ENCODE data around the gene SLC66A2. TPM values are rescaled to one million over a fixed set of nuclear protein-coding genes. Genes with fewer than 3 reads are reported as not detected.

SLC66A2 gene
- total RNA-seq, 1 experiment from 2014 or later, result 37.7 TPM

- H3K36me3 ChIP-seq, result no peaks in the 10 kb centered on the region
- H3K27me3 ChIP-seq (replicated peaks), result no peaks in the 10 kb centered on the region
These were observed 87.3 kb downstream of the SLC66A2 start for GRCh38 chr18:79864006-79864725.

GRCh38 chr18:79863161-79864005 lies 88.1 kb downstream of the SLC66A2 start:
- Histone ChIP-seq H3K4me3 (no peak overlapping the region), H3K27ac (no peak overlapping the region), H3K36me3 (no peaks in the 10 kb centered on the region), H3K27me3 (replicated peaks) (no peaks in the 10 kb centered on the region), H3K4me1 (replicated peaks) (no peaks in the 10 kb centered on the region), H3K9me3 (replicated peaks) (0 out of 2 replicates have a peak, but pooled peaks cover 3% of the 10 kb centered on the region)
- peak in 1 of 2 experiments; percentile 38 for DNase-seq (ENCODE audit: low read depth in 1 of 2, low spot score in 2 of 2)

More at GRCh38 chr18:79864006-79864725, 87.3 kb downstream of the SLC66A2 start:
- no peak overlapping the region for H3K27ac ChIP-seq
- no peaks in the 10 kb centered on the region for H3K4me1 ChIP-seq (replicated peaks)
- DNase-seq (ENCODE audit: low read depth in 1 of 2, low spot score in 2 of 2), result peak in 1 of 2 experiments; percentile 30
- 0 out of 2 replicates have a peak, but pooled peaks cover 5% of the 10 kb centered on the region for H3K9me3 ChIP-seq (replicated peaks)
- no peak overlapping the region for H3K4me3 ChIP-seq

- Histone ChIP-seq H3K4me3 (no peak overlapping the region), H3K27me3 (replicated peaks) (no peaks in the 10 kb centered on the region), H3K27ac (no peak overlapping the region), H3K4me1 (replicated peaks) (no peaks in the 10 kb centered on the region), H3K36me3 (no peaks in the 10 kb centered on the region), H3K9me3 (replicated peaks) (0 out of 2 replicates have a peak, but pooled peaks cover 3% of the 10 kb centered on the region)
- DNase-seq (ENCODE audit: low read depth in 1 of 2, low spot score in 2 of 2), result no peak
These were observed 88.9 kb downstream of the SLC66A2 start for GRCh38 chr18:79862562-79862961.

GRCh38 chr18:79861687-79862086 lies 89.8 kb downstream of the SLC66A2 start:
- no peaks in the 10 kb centered on the region for H3K36me3 ChIP-seq
- 0 out of 2 replicates have a peak, but pooled peaks cover 3% of the 10 kb centered on the region for H3K9me3 ChIP-seq (replicated peaks)
- H3K4me1 ChIP-seq (replicated peaks), result no peaks in the 10 kb centered on the region
- H3K27ac ChIP-seq, result no peak overlapping the region
- H3K27me3 ChIP-seq (replicated peaks), result no peaks in the 10 kb centered on the region
- H3K4me3 ChIP-seq, result no peak overlapping the region
- DNase-seq (ENCODE audit: low read depth in 1 of 2, low spot score in 2 of 2), result no peak

- DNase-seq (ENCODE audit: low read depth in 1 of 2, low spot score in 2 of 2), result peak in 1 of 2 experiments; percentile 21
- H3K36me3 ChIP-seq, result no peaks in the 10 kb centered on the region
- H3K27me3 ChIP-seq (replicated peaks), result no peaks in the 10 kb centered on the region
- no peak overlapping the region for H3K27ac ChIP-seq
- 0 out of 2 replicates have a peak, but pooled peaks cover 3% of the 10 kb centered on the region for H3K9me3 ChIP-seq (replicated peaks)
- no peak overlapping the region for H3K4me3 ChIP-seq
- H3K4me1 ChIP-seq (replicated peaks), result no peaks in the 10 kb centered on the region
These were observed 92.1 kb downstream of the SLC66A2 start for GRCh38 chr18:79859314-79859713.

GRCh38 chr18:79857082-79857671 lies 94.3 kb downstream of the SLC66A2 start:
- Histone ChIP-seq H3K9me3 (replicated peaks) (no peaks in the 10 kb centered on the region), H3K4me1 (replicated peaks) (no peaks in the 10 kb centered on the region), H3K27ac (no peak overlapping the region), H3K36me3 (no peaks in the 10 kb centered on the region), H3K27me3 (replicated peaks) (no peaks in the 10 kb centered on the region), H3K4me3 (no peak overlapping the region)
- peak in 1 of 2 experiments; percentile 28 for DNase-seq (ENCODE audit: low read depth in 1 of 2, low spot score in 2 of 2)

GRCh38 chr18:79856119-79857007 lies 95.1 kb downstream of the SLC66A2 start:
- no peak overlapping the region for H3K4me3 ChIP-seq
- no peak overlapping the region for H3K27ac ChIP-seq
- peak in 1 of 2 experiments; percentile 25 for DNase-seq (ENCODE audit: low read depth in 1 of 2, low spot score in 2 of 2)
- H3K4me1 ChIP-seq (replicated peaks), result no peaks in the 10 kb centered on the region
- no peaks in the 10 kb centered on the region for H3K9me3 ChIP-seq (replicated peaks)
- H3K36me3 ChIP-seq, result no peaks in the 10 kb centered on the region
- H3K27me3 ChIP-seq (replicated peaks), result no peaks in the 10 kb centered on the region

- no peak overlapping the region for H3K27ac ChIP-seq
- H3K27me3 ChIP-seq (replicated peaks), result no peaks in the 10 kb centered on the region
- DNase-seq (ENCODE audit: low read depth in 1 of 2, low spot score in 2 of 2), result peak in 1 of 2 experiments; percentile 28
- H3K4me1 ChIP-seq (replicated peaks), result no peaks in the 10 kb centered on the region
- H3K4me3 ChIP-seq, result no peak overlapping the region
- no peaks in the 10 kb centered on the region for H3K9me3 ChIP-seq (replicated peaks)
- no peaks in the 10 kb centered on the region for H3K36me3 ChIP-seq
These were observed 96.1 kb downstream of the SLC66A2 start for GRCh38 chr18:79855147-79855933.

GRCh38 chr18:79853993-79854364 lies 97.5 kb downstream of the SLC66A2 start:
- no peaks in the 10 kb centered on the region for H3K36me3 ChIP-seq
- H3K27ac ChIP-seq, result no peak overlapping the region
- H3K4me1 ChIP-seq (replicated peaks), result no peaks in the 10 kb centered on the region
- no peaks in the 10 kb centered on the region for H3K9me3 ChIP-seq (replicated peaks)
- no peaks in the 10 kb centered on the region for H3K27me3 ChIP-seq (replicated peaks)
- peak in 1 of 2 experiments; percentile 37 for DNase-seq (ENCODE audit: low read depth in 1 of 2, low spot score in 2 of 2)
- no peak overlapping the region for H3K4me3 ChIP-seq

GRCh38 chr18:79853303-79853992 lies 98.0 kb downstream of the SLC66A2 start:
- Histone ChIP-seq H3K9me3 (replicated peaks) (no peaks in the 10 kb centered on the region), H3K36me3 (no peaks in the 10 kb centered on the region), H3K27ac (no peak overlapping the region), H3K4me1 (replicated peaks) (no peaks in the 10 kb centered on the region), H3K27me3 (replicated peaks) (no peaks in the 10 kb centered on the region), H3K4me3 (no peak overlapping the region)
- DNase-seq (ENCODE audit: low read depth in 1 of 2, low spot score in 2 of 2), result peak in 1 of 2 experiments; percentile 35

- DNase-seq (ENCODE audit: low read depth in 1 of 2, low spot score in 2 of 2), result peak in 1 of 2 experiments; percentile 34
- Histone ChIP-seq H3K4me3 (no peak overlapping the region), H3K27ac (no peak overlapping the region), H3K36me3 (no peaks in the 10 kb centered on the region), H3K27me3 (replicated peaks) (no peaks in the 10 kb centered on the region), H3K4me1 (replicated peaks) (no peaks in the 10 kb centered on the region), H3K9me3 (replicated peaks) (no peaks in the 10 kb centered on the region)
These were observed 98.7 kb downstream of the SLC66A2 start for GRCh38 chr18:79852561-79853302.
